Activated CD4-positive, alpha-beta memory T cell treated with anti-CD3 and anti-CD28 coated beads for 36 hours (primary cell): ENCODE results near the gene NMT2. TPM values are rescaled to one million over a fixed set of nuclear protein-coding genes. Genes with fewer than 3 reads are reported as not detected.

Experiments used
- CTCF ChIA-PET: fragments of 350-600 bp; sonication (Branson Sonifier 250); formaldehyde crosslinking; loops from one replicate; lab custom pipeline; 2021; ENCODE audit warnings: antibody characterized with exemption, inconsistent platforms; lab: Charles Lee
- POLR2A ChIA-PET: fragments of 350-600 bp; sonication (Branson Sonifier 250); formaldehyde crosslinking; loops from one replicate; lab custom pipeline; 2021; ENCODE audit warnings: antibody characterized with exemption; lab: Charles Lee
- DNase-seq: peaks from one replicate; pipeline ENCODE4 v3.0.0-alpha.2; 2020
- H3K27ac Mint-ChIP-seq: one replicate; pipeline ENCODE4 v1.8.0; 2021; ENCODE audit warnings: mixed read lengths
- H3K27me3 Mint-ChIP-seq: one replicate; pipeline ENCODE4 v1.8.0; 2021; ENCODE audit warnings: mixed read lengths
- H3K36me3 Mint-ChIP-seq: one replicate; pipeline ENCODE4 v1.8.0; 2021; ENCODE audit warnings: mixed read lengths
- H3K4me1 Mint-ChIP-seq: one replicate; pipeline ENCODE4 v1.8.0; 2021; ENCODE audit warnings: low read depth, mixed read lengths
- H3K4me3 Mint-ChIP-seq: one replicate; pipeline ENCODE4 v1.8.0; 2021; ENCODE audit warnings: mild to moderate bottlenecking, mixed read lengths
- H3K9me3 Mint-ChIP-seq: one replicate; pipeline ENCODE4 v1.8.0; 2021; ENCODE audit warnings: mixed read lengths
- intact Hi-C: fragments of 100-400 bp; cut with micrococcal nuclease; formaldehyde crosslinking; loops from one replicate; pipeline ENCODE4 v1.15.1; 2023
- total RNA-seq, 2 experiments: library from RNA; stranded (reverse); gene quantifications; one replicate each; pipeline ENCODE4 v1.2.3, GENCODE V29; 2021

Gene NMT2
- total RNA-seq, 2 experiments from 2014 or later: 21.8 to 22.1 TPM

GRCh38 chr10:15137036-15137359 is 31.5 kb downstream of the NMT2 start:
- Mint-ChIP-seq H3K27me3 (no peaks in the 10 kb centered on the region), H3K4me1 (peaks cover 17% of the 10 kb centered on the region), H3K9me3 (no peaks in the 10 kb centered on the region), H3K36me3 (peaks cover 31% of the 10 kb centered on the region), H3K27ac (no peak overlapping the region), H3K4me3 (no peak overlapping the region)
- DNase-seq: no peak
- ChIA-PET CTCF (interaction anchor here (0.9 kb wide), 1 partner anchor 30 kb away, joined by 3 read pairs; no protein-coding TSS in a partner anchor), POLR2A (interaction anchor here (1.6 kb wide), 1 partner anchor 14 kb away, joined by 9 read pairs; no protein-coding TSS in a partner anchor)
- intact Hi-C loops: no loop called here

- ChIA-PET POLR2A (interaction anchor here (1.6 kb wide), 1 partner anchor 13 kb away, joined by 9 read pairs; no protein-coding TSS in a partner anchor), CTCF (interaction anchor here (0.9 kb wide), 1 partner anchor 30 kb away, joined by 3 read pairs; no protein-coding TSS in a partner anchor)
- H3K9me3 Mint-ChIP-seq: no peaks in the 10 kb centered on the region
- no peaks in the 10 kb centered on the region for H3K27me3 Mint-ChIP-seq
- intact Hi-C loops: no loop called here
- no peak overlapping the region for H3K27ac Mint-ChIP-seq
- peaks cover 10% of the 10 kb centered on the region for H3K4me1 Mint-ChIP-seq
- peaks cover 33% of the 10 kb centered on the region for H3K36me3 Mint-ChIP-seq
- H3K4me3 Mint-ChIP-seq: no peak overlapping the region
- no peak for DNase-seq
These were observed 32.1 kb downstream of the NMT2 start for GRCh38 chr10:15136129-15137035.

- peaks cover 4% of the 10 kb centered on the region for H3K4me1 Mint-ChIP-seq
- DNase-seq: no peak
- intact Hi-C loops: no loop called here
These were observed 37.2 kb downstream of the NMT2 start for GRCh38 chr10:15131330-15131729.

GRCh38 chr10:15124908-15125307 is 43.6 kb downstream of the NMT2 start:
- Mint-ChIP-seq H3K36me3 (peaks cover 34% of the 10 kb centered on the region), H3K4me3 (no peak overlapping the region), H3K4me1 (peaks cover 36% of the 10 kb centered on the region), H3K27ac (no peak overlapping the region), H3K27me3 (no peaks in the 10 kb centered on the region), H3K9me3 (no peaks in the 10 kb centered on the region)
- intact Hi-C loops: loop anchor here (10.0 kb wide), 1 partner anchor 250 kb away; the partner anchor contains the start of gene FAM171A1
- no peak for DNase-seq
- ChIA-PET POLR2A (no interaction called here), CTCF (interaction anchor here (1.6 to 5.1 kb wide), 2 partner anchors 17 to 19 kb away, joined by 4 to 23 read pairs; no protein-coding TSS in a partner anchor)

More at GRCh38 chr10:15131330-15131729, 37.2 kb downstream of the NMT2 start:
- Mint-ChIP-seq H3K27ac (no peak overlapping the region), H3K27me3 (no peaks in the 10 kb centered on the region), H3K9me3 (no peaks in the 10 kb centered on the region), H3K36me3 (peaks cover 40% of the 10 kb centered on the region), H3K4me3 (no peak overlapping the region)
- ChIA-PET CTCF (interaction anchor here (2.0 kb wide), 1 partner anchor 26 kb away, joined by 5 read pairs; no protein-coding TSS in a partner anchor), POLR2A (interaction anchor here (0.6 to 0.8 kb wide), 2 partner anchors 16 to 28 kb away, joined by 3 read pairs; no protein-coding TSS in a partner anchor)

GRCh38 chr10:15124190-15124589 is 44.3 kb downstream of the NMT2 start:
- Mint-ChIP-seq H3K4me1 (peaks cover 33% of the 10 kb centered on the region), H3K27me3 (no peaks in the 10 kb centered on the region), H3K9me3 (no peaks in the 10 kb centered on the region), H3K36me3 (peaks cover 40% of the 10 kb centered on the region), H3K4me3 (peak overlapping the region; percentile 27), H3K27ac (peak overlapping the region; percentile 90)
- CTCF ChIA-PET: interaction anchor here (1.1 to 5.1 kb wide), 7 partner anchors 14 to 286 kb away, joined by 3 to 23 read pairs (median 4); partner anchors contain the start of genes CDNF, HSPA14, MSANTD7 and NMT2
- intact Hi-C loops: loop anchor here (10.0 kb wide), 1 partner anchor 251 kb away; the partner anchor contains the start of gene FAM171A1
- POLR2A ChIA-PET: interaction anchor here (0.7 to 3.1 kb wide), 6 partner anchors 13 to 1905 kb away, joined by 3 to 30 read pairs (median 10); partner anchors contain the start of genes MEIG1, NMT2 and RPP38
- DNase-seq: no peak

- CTCF ChIA-PET: interaction anchor here (1.1 to 5.1 kb wide), 7 partner anchors 14 to 286 kb away, joined by 3 to 23 read pairs (median 4); partner anchors contain the start of genes CDNF, HSPA14, MSANTD7 and NMT2
- H3K4me1 Mint-ChIP-seq: peaks cover 32% of the 10 kb centered on the region
- POLR2A ChIA-PET: interaction anchor here (0.7 to 3.1 kb wide), 7 partner anchors 14 to 1905 kb away, joined by 3 to 30 read pairs (median 9); partner anchors contain the start of genes MEIG1, NMT2 and RPP38
These were observed 44.7 kb downstream of the NMT2 start for GRCh38 chr10:15123749-15124184.

GRCh38 chr10:15122477-15123030 is 45.9 kb downstream of the NMT2 start:
- POLR2A ChIA-PET: interaction anchor here (0.8 to 3.1 kb wide), 5 partner anchors 15 to 45 kb away, joined by 3 to 30 read pairs (median 9); partner anchors contain the start of genes NMT2 and RPP38
- intact Hi-C loops: loop anchor here (1.0 to 10.0 kb wide), 6 partner anchors 19 to 252 kb away; partner anchors contain the start of genes FAM171A1, MEIG1 and RPP38
- peak; percentile 45 for DNase-seq

More at GRCh38 chr10:15123749-15124184, 44.7 kb downstream of the NMT2 start:
- H3K36me3 Mint-ChIP-seq: peaks cover 45% of the 10 kb centered on the region
- intact Hi-C loops: loop anchor here (1.0 to 10.0 kb wide), 6 partner anchors 18 to 251 kb away; partner anchors contain the start of genes FAM171A1, MEIG1 and RPP38
- H3K27me3 Mint-ChIP-seq: no peaks in the 10 kb centered on the region
- H3K27ac Mint-ChIP-seq: peak overlapping the region; percentile 90
- H3K9me3 Mint-ChIP-seq: no peaks in the 10 kb centered on the region
- peak overlapping the region; percentile 27 for H3K4me3 Mint-ChIP-seq
- DNase-seq: no peak

GRCh38 chr10:15121707-15122106 is 46.8 kb downstream of the NMT2 start:
- Mint-ChIP-seq H3K4me3 (no peak overlapping the region), H3K9me3 (no peaks in the 10 kb centered on the region), H3K27ac (no peak overlapping the region), H3K36me3 (peaks cover 40% of the 10 kb centered on the region), H3K27me3 (no peaks in the 10 kb centered on the region), H3K4me1 (peaks cover 32% of the 10 kb centered on the region)
- intact Hi-C loops: loop anchor here (10.0 kb wide), 1 partner anchor 253 kb away; the partner anchor contains the start of gene FAM171A1
- no peak for DNase-seq
- CTCF ChIA-PET: interaction anchor here (1.1 to 5.1 kb wide), 3 partner anchors 8 to 21 kb away, joined by 5 to 23 read pairs (median 7); no protein-coding TSS in a partner anchor
- POLR2A ChIA-PET: interaction anchor here (0.8 to 3.1 kb wide), 3 partner anchors 21 to 46 kb away, joined by 3 to 30 read pairs (median 10); partner anchors contain the start of genes NMT2 and RPP38

More at GRCh38 chr10:15122477-15123030, 45.9 kb downstream of the NMT2 start:
- H3K36me3 Mint-ChIP-seq: peaks cover 41% of the 10 kb centered on the region
- H3K4me1 Mint-ChIP-seq: peaks cover 32% of the 10 kb centered on the region
- peak overlapping the region; percentile 92 for H3K27ac Mint-ChIP-seq
- CTCF ChIA-PET: interaction anchor here (1.1 to 5.1 kb wide), 7 partner anchors 9 to 47 kb away, joined by 3 to 23 read pairs (median 5); partner anchors contain the start of gene NMT2
- H3K9me3 Mint-ChIP-seq: no peaks in the 10 kb centered on the region
- no peaks in the 10 kb centered on the region for H3K27me3 Mint-ChIP-seq
- H3K4me3 Mint-ChIP-seq: peak overlapping the region; percentile 53

GRCh38 chr10:15120523-15120922 is 48.0 kb downstream of the NMT2 start:
- H3K4me3 Mint-ChIP-seq: no peak overlapping the region
- H3K9me3 Mint-ChIP-seq: no peaks in the 10 kb centered on the region
- no peak overlapping the region for H3K27ac Mint-ChIP-seq
- ChIA-PET POLR2A (no interaction called here), CTCF (interaction anchor here (5.1 kb wide), 1 partner anchor 14 kb away, joined by 23 read pairs; no protein-coding TSS in a partner anchor)
- H3K4me1 Mint-ChIP-seq: peaks cover 32% of the 10 kb centered on the region
- intact Hi-C loops: loop anchor here (10.0 kb wide), 1 partner anchor 254 kb away; the partner anchor contains the start of gene FAM171A1
- no peak for DNase-seq
- H3K36me3 Mint-ChIP-seq: peaks cover 33% of the 10 kb centered on the region
- H3K27me3 Mint-ChIP-seq: no peaks in the 10 kb centered on the region

GRCh38 chr10:15118615-15119014 is 49.9 kb downstream of the NMT2 start:
- no peak overlapping the region for H3K27ac Mint-ChIP-seq
- POLR2A ChIA-PET: no interaction called here

GRCh38 chr10:15116225-15116624 is 52.3 kb downstream of the NMT2 start:
- Mint-ChIP-seq H3K4me1 (peaks cover 6% of the 10 kb centered on the region), H3K36me3 (peaks cover 33% of the 10 kb centered on the region), H3K27ac (no peak overlapping the region), H3K4me3 (no peak overlapping the region), H3K9me3 (no peaks in the 10 kb centered on the region), H3K27me3 (no peaks in the 10 kb centered on the region)
- POLR2A ChIA-PET: no interaction called here
- intact Hi-C loops: no loop called here
- no peak for DNase-seq
- CTCF ChIA-PET: interaction anchor here (1.0 kb wide), 1 partner anchor 579 kb away, joined by 5 read pairs; no protein-coding TSS in a partner anchor

More at GRCh38 chr10:15118615-15119014, 49.9 kb downstream of the NMT2 start:
- Mint-ChIP-seq H3K4me1 (peaks cover 18% of the 10 kb centered on the region), H3K27me3 (no peaks in the 10 kb centered on the region), H3K4me3 (no peak overlapping the region), H3K9me3 (no peaks in the 10 kb centered on the region), H3K36me3 (peaks cover 29% of the 10 kb centered on the region)
- CTCF ChIA-PET: no interaction called here
- intact Hi-C loops: no loop called here
- DNase-seq: no peak
